ENCODE data around the gene ZBTB14.

The ZBTB14 gene

GRCh38 chr18:5287854-5288253 lies 7.7 kb downstream of the ZBTB14 start:
- DNase-seq: no peak

GRCh38 chr18:5286525-5286924 lies 9.0 kb downstream of the ZBTB14 start:
- DNase-seq: no peak

DNA sequence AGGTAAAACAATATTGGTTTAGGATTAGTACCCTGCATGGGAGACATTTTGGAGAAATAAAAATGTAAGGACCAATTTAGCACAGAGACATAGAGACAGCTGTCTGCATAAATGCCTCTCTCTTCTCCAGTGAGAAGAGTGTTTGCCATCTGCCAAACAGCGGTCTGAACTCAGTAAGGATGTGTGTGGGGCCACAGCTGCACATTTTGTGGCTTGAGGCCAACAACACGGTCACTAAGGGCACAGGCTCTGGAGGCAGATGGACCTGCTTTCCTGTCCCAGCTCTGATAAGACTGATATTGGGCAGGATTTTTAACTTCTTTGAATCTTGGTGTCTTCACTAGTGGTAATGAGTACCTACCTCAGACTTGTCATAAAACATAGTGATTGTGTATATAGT lies 10.2 kb downstream of the ZBTB14 start:
- no peak for DNase-seq

GRCh38 chr18:5284808-5285207 lies 10.7 kb downstream of the ZBTB14 start:
- no peak for DNase-seq

- no peak for DNase-seq
Observed at GRCh38 chr18:5282770-5283169, 12.8 kb downstream of the ZBTB14 start.

DNA sequence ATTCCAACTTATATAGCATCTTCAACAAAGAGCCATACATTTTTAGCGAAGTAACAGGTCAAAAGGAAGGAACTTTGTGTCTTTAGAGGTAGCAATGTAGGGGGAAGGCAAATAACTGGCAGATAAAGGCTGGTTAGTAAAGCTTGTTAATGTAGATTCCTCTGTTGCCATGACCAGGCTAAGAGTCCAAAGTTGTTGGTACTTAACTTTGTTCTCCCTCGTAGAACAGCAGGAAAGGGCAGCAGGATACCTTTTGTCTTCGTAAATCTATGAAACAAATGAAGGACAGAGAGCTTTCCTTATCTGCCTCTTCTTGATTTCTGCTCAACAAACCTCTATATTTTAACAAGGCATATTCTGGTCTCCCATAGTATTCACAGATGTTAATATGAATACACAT lies 18.6 kb downstream of the ZBTB14 start:
- DNase-seq: no peak

GRCh38 chr18:5275872-5276271 lies 19.7 kb downstream of the ZBTB14 start:
- DNase-seq: no peak

DNA sequence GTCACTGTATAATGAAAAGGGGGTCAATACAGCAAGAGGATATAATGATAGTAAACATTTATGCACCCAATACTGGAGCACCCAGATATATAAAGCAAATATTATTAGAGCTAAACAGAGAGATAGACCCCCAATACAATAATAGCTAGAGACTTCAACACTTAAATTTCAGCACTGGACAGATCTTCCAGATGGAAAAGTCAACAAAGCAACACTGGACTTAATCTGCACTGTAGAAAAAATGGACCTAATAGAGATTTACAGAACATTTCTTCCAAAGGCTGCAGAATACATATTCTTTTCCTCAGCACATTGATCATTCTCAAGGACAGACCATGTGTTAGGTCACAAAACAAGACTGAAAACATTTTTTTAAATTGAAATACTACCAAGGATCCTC lies 26.7 kb downstream of the ZBTB14 start:
- DNase-seq: no peak

DNA sequence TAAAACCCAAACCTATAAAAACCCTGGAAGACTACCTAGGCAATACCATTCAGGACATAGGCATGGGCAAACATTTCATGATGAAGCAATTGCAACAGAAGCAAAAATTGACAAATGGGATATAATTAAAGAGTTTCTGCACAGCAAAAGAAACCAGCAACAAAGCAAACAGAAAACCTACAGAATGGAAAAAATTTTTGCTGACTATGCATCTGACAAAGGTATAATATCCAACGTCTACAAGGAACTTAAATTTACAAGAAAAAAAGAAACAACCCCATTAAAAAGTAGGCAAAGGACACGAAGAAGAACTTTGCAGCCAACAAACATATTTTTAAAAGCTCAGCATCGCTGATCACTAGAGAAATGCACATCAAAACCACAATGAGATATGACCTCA lies 28.8 kb downstream of the ZBTB14 start:
- no peak for DNase-seq

DNA sequence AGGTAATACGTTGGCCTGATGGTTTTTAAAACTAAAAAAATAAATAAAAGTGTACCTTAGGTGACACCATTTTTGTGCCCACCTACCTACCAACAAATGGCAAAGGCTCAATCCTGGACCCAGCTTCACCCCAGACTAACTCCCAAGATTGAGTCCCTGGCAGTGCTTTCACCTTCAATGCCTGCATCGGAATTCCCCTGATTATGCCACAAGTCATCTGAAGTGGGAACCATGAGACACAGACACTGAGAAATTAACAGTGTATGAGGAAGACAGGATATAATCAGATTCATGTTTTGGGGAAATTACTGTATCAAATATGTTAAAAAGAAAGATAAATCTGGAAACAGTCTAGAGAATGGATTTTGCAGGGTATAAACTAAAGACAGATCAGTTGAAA lies 41.6 kb downstream of the ZBTB14 start:
- DNase-seq: no peak

GRCh38 chr18:5251117-5251516 lies 44.4 kb downstream of the ZBTB14 start:
- no peak for DNase-seq

DNA sequence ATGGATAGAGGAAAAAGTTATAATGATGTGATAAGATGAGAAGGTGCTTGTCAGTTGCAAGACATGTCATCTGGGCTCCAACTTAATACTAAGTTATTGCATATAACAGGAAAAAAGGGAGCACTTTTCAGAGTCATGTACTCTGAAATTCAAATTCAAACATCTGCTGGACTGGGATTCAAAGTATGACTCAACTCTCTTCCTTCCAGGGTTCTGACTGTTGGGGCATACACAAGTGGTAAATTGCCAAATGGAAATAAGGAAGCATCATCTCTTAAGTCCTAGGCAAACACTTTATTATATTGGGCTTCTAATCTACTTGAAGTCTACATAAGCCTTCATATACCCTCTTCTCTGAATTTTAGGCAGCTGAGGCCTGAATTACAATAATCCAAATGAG lies 44.9 kb downstream of the ZBTB14 start:
- DNase-seq: no peak

GRCh38 chr18:5244941-5245340 lies 50.6 kb downstream of the ZBTB14 start:
- DNase-seq: no peak

- DNase-seq: no peak
Observed at GRCh38 chr18:5239447-5239846, 56.1 kb downstream of the ZBTB14 start.
